Panc1 (cell line): ENCODE results near the gene CA5B.
"Not testable (repeated sequence)": the region's sequence is repeated elsewhere in the genome, so short reads cannot be mapped to it uniquely, and the experiment has no call there.

Source experiments
- POLR2AphosphoS5 ChIP-seq: IDR thresholded peaks from 2 replicates; pipeline ENCODE4 v1.6.1; 2012; ENCODE audit warnings: mild to moderate bottlenecking, low read depth, low read length, moderate library complexity
- SIN3A ChIP-seq: IDR thresholded peaks from 2 replicates; pipeline ENCODE4 v1.6.1; 2012; ENCODE audit warnings: low read depth, mild to moderate bottlenecking, low read length, moderate library complexity, borderline replicate concordance; ENCODE audit not compliant: insufficient read depth
- TCF7L2 ChIP-seq: IDR thresholded peaks from 2 replicates; pipeline ENCODE4 v1.6.1; 2011; ENCODE audit warnings: mild to moderate bottlenecking, low read depth, low read length, inconsistent platforms
- TF ChIP-seq, protein P1 (sequence below), 2 experiments: IDR thresholded peaks; 2 replicates each; pipeline ENCODE4 v1.6.1; 2011 to 2012; ENCODE audit warnings: low read depth in 2 of 2, control low read depth in 1 of 2, low read length in 1 of 2, mild to moderate bottlenecking in 1 of 2, moderate library complexity in 1 of 2; ENCODE audit not compliant: insufficient read depth in 1 of 2
- TF ChIP-seq, protein P2 (sequence below): fragments of 450-650 bp; IDR thresholded peaks from 2 replicates; pipeline ENCODE4 v1.5.1; 2017; ENCODE audit warnings: mild to moderate bottlenecking

DNA sequence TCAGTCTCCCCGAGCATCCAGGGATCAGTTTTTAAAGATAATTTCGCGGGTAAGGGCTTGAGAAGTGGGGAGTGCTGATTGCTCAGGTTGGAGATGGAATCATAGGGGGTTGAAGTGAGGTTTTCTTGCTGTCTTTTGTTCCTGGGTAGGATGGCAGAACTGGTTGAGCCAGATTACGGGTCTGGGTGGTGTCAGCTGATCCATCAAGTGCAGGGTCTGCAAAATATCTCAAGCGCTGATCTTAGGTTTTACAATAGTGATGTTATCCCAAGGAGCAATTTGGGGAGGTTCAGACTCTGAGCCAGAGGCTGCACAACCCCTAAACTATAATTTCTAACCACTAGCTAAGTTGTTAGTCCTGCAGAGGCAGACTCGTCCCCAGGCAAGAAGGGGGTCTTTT, 8.6 kb downstream of the CA5B start:
- TF ChIP-seq, protein P1, sequence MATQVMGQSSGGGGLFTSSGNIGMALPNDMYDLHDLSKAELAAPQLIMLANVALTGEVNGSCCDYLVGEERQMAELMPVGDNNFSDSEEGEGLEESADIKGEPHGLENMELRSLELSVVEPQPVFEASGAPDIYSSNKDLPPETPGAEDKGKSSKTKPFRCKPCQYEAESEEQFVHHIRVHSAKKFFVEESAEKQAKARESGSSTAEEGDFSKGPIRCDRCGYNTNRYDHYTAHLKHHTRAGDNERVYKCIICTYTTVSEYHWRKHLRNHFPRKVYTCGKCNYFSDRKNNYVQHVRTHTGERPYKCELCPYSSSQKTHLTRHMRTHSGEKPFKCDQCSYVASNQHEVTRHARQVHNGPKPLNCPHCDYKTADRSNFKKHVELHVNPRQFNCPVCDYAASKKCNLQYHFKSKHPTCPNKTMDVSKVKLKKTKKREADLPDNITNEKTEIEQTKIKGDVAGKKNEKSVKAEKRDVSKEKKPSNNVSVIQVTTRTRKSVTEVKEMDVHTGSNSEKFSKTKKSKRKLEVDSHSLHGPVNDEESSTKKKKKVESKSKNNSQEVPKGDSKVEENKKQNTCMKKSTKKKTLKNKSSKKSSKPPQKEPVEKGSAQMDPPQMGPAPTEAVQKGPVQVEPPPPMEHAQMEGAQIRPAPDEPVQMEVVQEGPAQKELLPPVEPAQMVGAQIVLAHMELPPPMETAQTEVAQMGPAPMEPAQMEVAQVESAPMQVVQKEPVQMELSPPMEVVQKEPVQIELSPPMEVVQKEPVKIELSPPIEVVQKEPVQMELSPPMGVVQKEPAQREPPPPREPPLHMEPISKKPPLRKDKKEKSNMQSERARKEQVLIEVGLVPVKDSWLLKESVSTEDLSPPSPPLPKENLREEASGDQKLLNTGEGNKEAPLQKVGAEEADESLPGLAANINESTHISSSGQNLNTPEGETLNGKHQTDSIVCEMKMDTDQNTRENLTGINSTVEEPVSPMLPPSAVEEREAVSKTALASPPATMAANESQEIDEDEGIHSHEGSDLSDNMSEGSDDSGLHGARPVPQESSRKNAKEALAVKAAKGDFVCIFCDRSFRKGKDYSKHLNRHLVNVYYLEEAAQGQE (IDR thresholded peaks at IDR 0.05; ENCODE audit: insufficient read depth in 1 of 2, low read depth in 2 of 2, low read length in 1 of 2), result not testable (repeated sequence)
- TF ChIP-seq, protein P2, sequence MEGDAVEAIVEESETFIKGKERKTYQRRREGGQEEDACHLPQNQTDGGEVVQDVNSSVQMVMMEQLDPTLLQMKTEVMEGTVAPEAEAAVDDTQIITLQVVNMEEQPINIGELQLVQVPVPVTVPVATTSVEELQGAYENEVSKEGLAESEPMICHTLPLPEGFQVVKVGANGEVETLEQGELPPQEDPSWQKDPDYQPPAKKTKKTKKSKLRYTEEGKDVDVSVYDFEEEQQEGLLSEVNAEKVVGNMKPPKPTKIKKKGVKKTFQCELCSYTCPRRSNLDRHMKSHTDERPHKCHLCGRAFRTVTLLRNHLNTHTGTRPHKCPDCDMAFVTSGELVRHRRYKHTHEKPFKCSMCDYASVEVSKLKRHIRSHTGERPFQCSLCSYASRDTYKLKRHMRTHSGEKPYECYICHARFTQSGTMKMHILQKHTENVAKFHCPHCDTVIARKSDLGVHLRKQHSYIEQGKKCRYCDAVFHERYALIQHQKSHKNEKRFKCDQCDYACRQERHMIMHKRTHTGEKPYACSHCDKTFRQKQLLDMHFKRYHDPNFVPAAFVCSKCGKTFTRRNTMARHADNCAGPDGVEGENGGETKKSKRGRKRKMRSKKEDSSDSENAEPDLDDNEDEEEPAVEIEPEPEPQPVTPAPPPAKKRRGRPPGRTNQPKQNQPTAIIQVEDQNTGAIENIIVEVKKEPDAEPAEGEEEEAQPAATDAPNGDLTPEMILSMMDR, result not testable (repeated sequence)
- not testable (repeated sequence) for TF ChIP-seq POLR2AphosphoS5, TCF7L2, SIN3A
